Astrocyte (in vitro differentiated cells and primary cell): ENCODE results near the gene GLS. TPM values are rescaled to one million over a fixed set of nuclear protein-coding genes. Genes with fewer than 3 reads are reported as not detected.
A peak's percentile ranks its signal among the peaks of the same experiment; 100 is the strongest.

ENCODE experiments used
- DNase-seq: peaks from one replicate; pipeline ENCODE4 v3.0.0-alpha.2; 2010; ENCODE audit warnings: low read depth
- FAIRE-seq: peaks from 2 replicates; lab custom pipeline; 2011; peaks lifted over from hg19 to GRCh38; lab: Jason Lieb, UNC
- H2AFZ ChIP-seq: 2 replicates; pipeline ENCODE4 v1.6.0; 2012; ENCODE audit warnings: low read depth, low read length, inconsistent platforms
- H3K27ac ChIP-seq: 2 replicates; pipeline ENCODE4 v1.5.1; 2011; ENCODE audit warnings: low read depth, low read length, inconsistent platforms
- H3K27me3 ChIP-seq: 2 replicates; pipeline ENCODE4 v1.6.0; 2011; ENCODE audit warnings: low read length, inconsistent platforms; ENCODE audit not compliant: insufficient read depth
- H3K36me3 ChIP-seq: 2 replicates; pipeline ENCODE4 v1.5.1; 2011; ENCODE audit warnings: low read length, inconsistent platforms; ENCODE audit not compliant: insufficient read depth
- H3K4me1 ChIP-seq: 2 replicates; pipeline ENCODE4 v1.5.1; 2011; ENCODE audit warnings: low read length, inconsistent platforms; ENCODE audit not compliant: insufficient read depth
- H3K4me2 ChIP-seq: 2 replicates; pipeline ENCODE4 v1.6.0; 2012; ENCODE audit warnings: low read length, inconsistent platforms
- H3K4me3 ChIP-seq: 2 replicates; pipeline ENCODE4 v1.5.1; 2011; ENCODE audit warnings: low read depth, mild to moderate bottlenecking, low read length, inconsistent platforms; ENCODE audit not compliant: insufficient read depth
- H3K79me2 ChIP-seq: 2 replicates; pipeline ENCODE4 v1.6.0; 2012; ENCODE audit warnings: mild to moderate bottlenecking, low read length, inconsistent platforms; ENCODE audit not compliant: insufficient read depth
- H3K9ac ChIP-seq: 2 replicates; pipeline ENCODE4 v1.6.0; 2012; ENCODE audit warnings: mild to moderate bottlenecking, low read length, inconsistent platforms
- H3K9me3 ChIP-seq: 2 replicates; pipeline ENCODE4 v1.5.1; 2012; ENCODE audit warnings: low read depth, mild to moderate bottlenecking, low read length, inconsistent platforms; ENCODE audit not compliant: insufficient read depth
- H4K20me1 ChIP-seq: 2 replicates; pipeline ENCODE4 v1.6.0; 2012; ENCODE audit warnings: low read length, inconsistent platforms; ENCODE audit not compliant: insufficient read depth
- H3K27ac Mint-ChIP-seq: one replicate; pipeline ENCODE4 v1.8.0; 2021; ENCODE audit warnings: mild to moderate bottlenecking, mixed read lengths; ENCODE audit not compliant: unreplicated experiment
- H3K27me3 Mint-ChIP-seq: one replicate; pipeline ENCODE4 v1.8.0; 2021; ENCODE audit warnings: low read depth, mixed read lengths; ENCODE audit not compliant: unreplicated experiment
- H3K36me3 Mint-ChIP-seq: one replicate; pipeline ENCODE4 v1.8.0; 2021; ENCODE audit warnings: low read depth, mixed read lengths; ENCODE audit not compliant: unreplicated experiment
- H3K4me1 Mint-ChIP-seq: one replicate; pipeline ENCODE4 v1.8.0; 2021; ENCODE audit warnings: low read depth, mixed read lengths; ENCODE audit not compliant: unreplicated experiment
- H3K4me3 Mint-ChIP-seq: one replicate; pipeline ENCODE4 v1.8.0; 2021; ENCODE audit warnings: mild to moderate bottlenecking, moderate library complexity, mixed read lengths; ENCODE audit not compliant: unreplicated experiment
- H3K9me3 Mint-ChIP-seq: one replicate; pipeline ENCODE4 v1.8.0; 2021; ENCODE audit warnings: mild to moderate bottlenecking, mixed read lengths; ENCODE audit not compliant: unreplicated experiment
- EZH2 ChIP-seq: IDR thresholded peaks from 2 replicates; pipeline ENCODE4 v1.6.1; 2012; ENCODE audit warnings: mild to moderate bottlenecking, low read length, inconsistent platforms; ENCODE audit not compliant: insufficient read depth
- total RNA-seq: library from RNA; stranded (reverse); gene quantifications from 2 replicates; pipeline ENCODE4 v1.2.1, GENCODE V29; 2021
- TF ChIP-seq, protein P1 (sequence below): IDR thresholded peaks from 2 replicates; pipeline ENCODE4 v1.5.1; 2011; ENCODE audit warnings: low read depth, mild to moderate bottlenecking, inconsistent platforms, low read length, moderate library complexity; ENCODE audit not compliant: insufficient read depth

Gene GLS
- total RNA-seq, 1 donor from 2014 or later = 189 TPM

DNA sequence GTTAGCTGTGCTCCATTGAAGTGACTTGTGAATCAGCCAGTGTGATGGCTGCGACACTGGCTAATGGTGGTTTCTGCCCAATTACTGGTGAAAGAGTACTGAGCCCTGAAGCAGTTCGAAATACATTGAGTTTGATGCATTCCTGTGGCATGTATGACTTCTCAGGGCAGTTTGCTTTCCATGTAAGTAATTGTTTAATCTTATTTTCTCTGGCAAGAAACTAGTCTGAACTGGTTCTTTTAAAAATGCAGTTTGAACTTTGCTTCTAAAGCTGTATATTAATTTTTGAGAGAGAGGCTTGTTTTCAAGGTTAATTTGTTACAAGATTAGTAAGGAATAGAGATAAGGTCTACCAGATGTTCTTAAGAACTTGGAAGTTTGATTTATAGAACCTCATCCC lies 46.7 kb downstream of the GLS start:
- Histone ChIP-seq H3K36me3 (peaks cover 45% of the 10 kb centered on the region), H3K27ac (peak overlapping the region; percentile 11), H3K9me3 (no peaks in the 10 kb centered on the region), H3K4me2 (no peak overlapping the region), H3K27me3 (no peaks in the 10 kb centered on the region), H3K9ac (no peak overlapping the region), H2AFZ (no peak overlapping the region), H3K79me2 (peaks cover 7% of the 10 kb centered on the region), H3K4me3 (no peak overlapping the region), H3K4me1 (peaks cover 1% of the 10 kb centered on the region), H4K20me1 (no peaks in the 10 kb centered on the region)
- DNase-seq (peak; percentile 82), FAIRE-seq (peak; percentile 39)
- H3K27ac Mint-ChIP-seq = peak overlapping the region; percentile 92
- peaks cover 28% of the 10 kb centered on the region for H3K36me3 Mint-ChIP-seq
- TF ChIP-seq, protein P1, sequence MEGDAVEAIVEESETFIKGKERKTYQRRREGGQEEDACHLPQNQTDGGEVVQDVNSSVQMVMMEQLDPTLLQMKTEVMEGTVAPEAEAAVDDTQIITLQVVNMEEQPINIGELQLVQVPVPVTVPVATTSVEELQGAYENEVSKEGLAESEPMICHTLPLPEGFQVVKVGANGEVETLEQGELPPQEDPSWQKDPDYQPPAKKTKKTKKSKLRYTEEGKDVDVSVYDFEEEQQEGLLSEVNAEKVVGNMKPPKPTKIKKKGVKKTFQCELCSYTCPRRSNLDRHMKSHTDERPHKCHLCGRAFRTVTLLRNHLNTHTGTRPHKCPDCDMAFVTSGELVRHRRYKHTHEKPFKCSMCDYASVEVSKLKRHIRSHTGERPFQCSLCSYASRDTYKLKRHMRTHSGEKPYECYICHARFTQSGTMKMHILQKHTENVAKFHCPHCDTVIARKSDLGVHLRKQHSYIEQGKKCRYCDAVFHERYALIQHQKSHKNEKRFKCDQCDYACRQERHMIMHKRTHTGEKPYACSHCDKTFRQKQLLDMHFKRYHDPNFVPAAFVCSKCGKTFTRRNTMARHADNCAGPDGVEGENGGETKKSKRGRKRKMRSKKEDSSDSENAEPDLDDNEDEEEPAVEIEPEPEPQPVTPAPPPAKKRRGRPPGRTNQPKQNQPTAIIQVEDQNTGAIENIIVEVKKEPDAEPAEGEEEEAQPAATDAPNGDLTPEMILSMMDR = no peak
- TF ChIP-seq EZH2 = no peak
- peak overlapping the region; percentile 27 for H3K4me3 Mint-ChIP-seq
- H3K27me3 Mint-ChIP-seq = no peaks in the 10 kb centered on the region
- H3K9me3 Mint-ChIP-seq = no peaks in the 10 kb centered on the region
- H3K4me1 Mint-ChIP-seq = peaks cover 42% of the 10 kb centered on the region

- H3K27ac ChIP-seq = no peak overlapping the region
- H3K9ac ChIP-seq = no peak overlapping the region
- Mint-ChIP-seq H3K4me3 (no peak overlapping the region), H3K4me1 (peaks cover 22% of the 10 kb centered on the region), H3K36me3 (peaks cover 11% of the 10 kb centered on the region), H3K27me3 (no peaks in the 10 kb centered on the region), H3K9me3 (no peaks in the 10 kb centered on the region), H3K27ac (peak overlapping the region; percentile 55)
- DNase-seq (no peak), FAIRE-seq (no peak)
- H3K4me1 ChIP-seq = no peaks in the 10 kb centered on the region
- peaks cover 33% of the 10 kb centered on the region for H3K36me3 ChIP-seq
- H2AFZ ChIP-seq = no peak overlapping the region
- peaks cover 7% of the 10 kb centered on the region for H3K79me2 ChIP-seq
- TF ChIP-seq EZH2 = no peak
- TF ChIP-seq, protein P1 = no peak
- no peaks in the 10 kb centered on the region for H4K20me1 ChIP-seq
- no peak overlapping the region for H3K4me3 ChIP-seq
- H3K9me3 ChIP-seq = no peaks in the 10 kb centered on the region
- no peak overlapping the region for H3K4me2 ChIP-seq
- no peaks in the 10 kb centered on the region for H3K27me3 ChIP-seq
These were observed 49.3 kb downstream of the GLS start for GRCh38 chr2:190929919-190930318.

- Histone ChIP-seq H2AFZ (no peak overlapping the region), H3K4me2 (no peak overlapping the region), H3K36me3 (peaks cover 29% of the 10 kb centered on the region), H4K20me1 (no peaks in the 10 kb centered on the region), H3K9ac (no peak overlapping the region), H3K27ac (no peak overlapping the region), H3K27me3 (no peaks in the 10 kb centered on the region), H3K9me3 (no peaks in the 10 kb centered on the region), H3K4me3 (no peak overlapping the region), H3K4me1 (no peaks in the 10 kb centered on the region), H3K79me2 (peaks cover 7% of the 10 kb centered on the region)
- peaks cover 9% of the 10 kb centered on the region for H3K36me3 Mint-ChIP-seq
- TF ChIP-seq EZH2 = no peak
- TF ChIP-seq, protein P1 = no peak
- H3K4me3 Mint-ChIP-seq = no peak overlapping the region
- no peaks in the 10 kb centered on the region for H3K27me3 Mint-ChIP-seq
- no peaks in the 10 kb centered on the region for H3K9me3 Mint-ChIP-seq
- H3K27ac Mint-ChIP-seq = peak overlapping the region; percentile 55
- DNase-seq = no peak
- FAIRE-seq = no peak
- peaks cover 19% of the 10 kb centered on the region for H3K4me1 Mint-ChIP-seq
These were observed 49.8 kb downstream of the GLS start for GRCh38 chr2:190930411-190930810.
